Measurements from ENCODE around the gene WDR27. TPM values are rescaled to one million over a fixed set of nuclear protein-coding genes. Genes with fewer than 3 reads are reported as not detected.

The WDR27 gene
- total and polyA plus RNA-seq, 2 experiments from 2014 or later, result 27.7 to 29.7 TPM

DNA sequence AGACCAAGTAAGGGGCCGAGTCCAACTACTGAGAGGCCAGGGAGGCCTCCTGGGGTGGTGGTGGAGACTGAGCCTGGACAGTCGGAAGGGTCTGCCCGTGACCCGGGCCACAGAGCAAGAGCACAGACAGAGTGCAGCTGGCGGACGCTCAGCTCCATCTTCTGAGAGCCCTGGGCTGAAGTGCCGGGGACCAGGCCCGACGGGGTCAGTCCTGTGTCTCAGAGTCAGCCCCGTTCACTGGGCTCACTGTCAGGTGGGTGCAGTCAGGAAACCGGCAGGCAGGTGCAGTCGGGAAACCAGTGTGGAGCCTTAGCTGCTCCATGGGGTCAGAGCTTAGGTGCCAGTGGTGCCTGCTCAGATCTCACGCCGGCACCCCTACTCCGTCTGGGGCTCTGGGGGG lies 76.5 kb downstream of the WDR27 start:
- H3K4me3 ChIP-seq, result no peak overlapping the region
- no peaks in the 10 kb centered on the region for H3K27me3 ChIP-seq
- H3K4me1 ChIP-seq (ENCODE audit: insufficient read depth), result peaks cover 3% of the 10 kb centered on the region
- H3K9me2 ChIP-seq (replicated peaks; ENCODE audit: insufficient read depth), result no peaks in the 10 kb centered on the region
- 94% methylated on average over 14 of the region's 15 CpGs for WGBS (ENCODE audit: low lambda C conversion rate, missing lambda C conversion rate)
- H3K36me3 ChIP-seq (replicated peaks; ENCODE audit: insufficient read depth, low read depth), result no peaks in the 10 kb centered on the region
- no peaks in the 10 kb centered on the region for H4K20me1 ChIP-seq (ENCODE audit: insufficient read depth, poor library complexity, severe bottlenecking)
- TF ChIP-seq EZH2 (IDR thresholded peaks at IDR 0.05; ENCODE audit: borderline replicate concordance) (no peak), EZH2phosphoT487 (IDR thresholded peaks at IDR 0.05; ENCODE audit: low read depth, severe bottlenecking, unreplicated experiment) (no peak)
- TF ChIP-seq, protein P1, sequence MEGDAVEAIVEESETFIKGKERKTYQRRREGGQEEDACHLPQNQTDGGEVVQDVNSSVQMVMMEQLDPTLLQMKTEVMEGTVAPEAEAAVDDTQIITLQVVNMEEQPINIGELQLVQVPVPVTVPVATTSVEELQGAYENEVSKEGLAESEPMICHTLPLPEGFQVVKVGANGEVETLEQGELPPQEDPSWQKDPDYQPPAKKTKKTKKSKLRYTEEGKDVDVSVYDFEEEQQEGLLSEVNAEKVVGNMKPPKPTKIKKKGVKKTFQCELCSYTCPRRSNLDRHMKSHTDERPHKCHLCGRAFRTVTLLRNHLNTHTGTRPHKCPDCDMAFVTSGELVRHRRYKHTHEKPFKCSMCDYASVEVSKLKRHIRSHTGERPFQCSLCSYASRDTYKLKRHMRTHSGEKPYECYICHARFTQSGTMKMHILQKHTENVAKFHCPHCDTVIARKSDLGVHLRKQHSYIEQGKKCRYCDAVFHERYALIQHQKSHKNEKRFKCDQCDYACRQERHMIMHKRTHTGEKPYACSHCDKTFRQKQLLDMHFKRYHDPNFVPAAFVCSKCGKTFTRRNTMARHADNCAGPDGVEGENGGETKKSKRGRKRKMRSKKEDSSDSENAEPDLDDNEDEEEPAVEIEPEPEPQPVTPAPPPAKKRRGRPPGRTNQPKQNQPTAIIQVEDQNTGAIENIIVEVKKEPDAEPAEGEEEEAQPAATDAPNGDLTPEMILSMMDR (IDR thresholded peaks at IDR 0.05; ENCODE audit: poor library complexity), result no peak
- H2AFZ ChIP-seq, result no peak overlapping the region
- no peak overlapping the region for H3K27ac ChIP-seq
- DNase-seq (ENCODE audit: low spot score), result no peak
- H3K79me2 ChIP-seq, result no peaks in the 10 kb centered on the region
- H3K4me2 ChIP-seq, result no peak overlapping the region
- no peaks in the 10 kb centered on the region for H3K9me3 ChIP-seq (ENCODE audit: low read depth)

DNA sequence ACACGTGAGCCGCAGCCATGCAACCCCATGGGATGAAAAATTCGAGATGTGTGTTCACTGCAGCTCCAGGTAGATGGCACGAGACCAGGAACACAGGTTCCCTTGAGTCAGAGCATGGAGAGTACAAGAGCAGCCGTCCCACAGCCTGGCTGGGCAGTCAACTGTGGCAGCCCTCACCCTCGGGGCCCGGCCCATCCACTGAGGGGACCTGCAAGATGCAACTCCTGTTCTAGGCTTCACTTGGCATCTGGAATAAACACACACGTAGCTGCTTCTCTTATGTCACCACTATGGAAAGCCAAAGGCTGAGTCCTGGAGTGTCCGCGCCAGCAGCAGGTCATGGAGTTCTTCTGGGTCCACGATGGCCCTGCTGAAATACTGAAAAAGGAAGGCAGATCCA lies 77.0 kb downstream of the WDR27 start:
- TF ChIP-seq, protein P1 (IDR thresholded peaks at IDR 0.05; ENCODE audit: poor library complexity), result no peak
- TF ChIP-seq EZH2phosphoT487 (IDR thresholded peaks at IDR 0.05; ENCODE audit: low read depth, severe bottlenecking, unreplicated experiment), result no peak
- TF ChIP-seq EZH2 (IDR thresholded peaks at IDR 0.05; ENCODE audit: borderline replicate concordance), result no peak
- no peak for DNase-seq (ENCODE audit: low spot score)
- Histone ChIP-seq H3K4me1 (ENCODE audit: insufficient read depth) (peaks cover 3% of the 10 kb centered on the region), H3K79me2 (no peaks in the 10 kb centered on the region), H3K27me3 (no peaks in the 10 kb centered on the region), H4K20me1 (ENCODE audit: insufficient read depth, poor library complexity, severe bottlenecking) (no peaks in the 10 kb centered on the region), H3K27ac (no peak overlapping the region), H3K36me3 (replicated peaks; ENCODE audit: insufficient read depth, low read depth) (no peaks in the 10 kb centered on the region), H2AFZ (no peak overlapping the region), H3K9me3 (ENCODE audit: low read depth) (no peaks in the 10 kb centered on the region), H3K4me2 (no peak overlapping the region), H3K4me3 (no peak overlapping the region), H3K9me2 (replicated peaks; ENCODE audit: insufficient read depth) (no peaks in the 10 kb centered on the region)
- WGBS (ENCODE audit: low lambda C conversion rate, missing lambda C conversion rate), result 96% methylated on average over 11 of the region's 11 CpGs

DNA sequence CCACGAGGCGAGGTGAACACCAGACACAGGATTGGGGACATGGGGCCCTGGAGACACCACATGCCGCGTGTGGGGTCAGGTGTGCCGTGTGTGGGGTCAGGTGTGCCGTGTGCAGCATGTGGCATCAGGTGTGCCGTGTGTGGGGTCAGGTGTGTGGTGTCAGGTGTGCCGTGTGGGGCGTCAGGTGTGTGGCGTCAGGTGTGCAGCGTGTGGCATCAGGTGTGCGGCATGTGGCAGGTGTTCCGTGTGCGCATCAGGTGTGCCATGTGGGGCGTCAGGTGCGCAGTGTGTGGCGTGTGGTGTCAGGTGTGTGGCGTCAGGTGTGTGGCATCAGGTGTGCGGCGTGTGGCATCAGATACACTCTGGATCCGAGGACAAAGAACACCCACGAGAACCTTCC lies 77.9 kb downstream of the WDR27 start:
- no peak for DNase-seq (ENCODE audit: low spot score)
- Histone ChIP-seq H3K4me3 (no peak overlapping the region), H3K9me3 (ENCODE audit: low read depth) (no peaks in the 10 kb centered on the region), H2AFZ (no peak overlapping the region), H3K4me1 (ENCODE audit: insufficient read depth) (peaks cover 3% of the 10 kb centered on the region), H3K4me2 (no peak overlapping the region), H3K27ac (no peak overlapping the region), H3K79me2 (no peaks in the 10 kb centered on the region), H4K20me1 (ENCODE audit: insufficient read depth, poor library complexity, severe bottlenecking) (no peaks in the 10 kb centered on the region), H3K9me2 (replicated peaks; ENCODE audit: insufficient read depth) (no peaks in the 10 kb centered on the region), H3K27me3 (no peaks in the 10 kb centered on the region), H3K36me3 (replicated peaks; ENCODE audit: insufficient read depth, low read depth) (no peaks in the 10 kb centered on the region)
- 96% methylated on average over 22 of the region's 22 CpGs for WGBS (ENCODE audit: low lambda C conversion rate, missing lambda C conversion rate)
- no peak for TF ChIP-seq EZH2 (IDR thresholded peaks at IDR 0.05; ENCODE audit: borderline replicate concordance)
- no peak for TF ChIP-seq EZH2phosphoT487 (IDR thresholded peaks at IDR 0.05; ENCODE audit: low read depth, severe bottlenecking, unreplicated experiment)
- TF ChIP-seq, protein P1 (IDR thresholded peaks at IDR 0.05; ENCODE audit: poor library complexity), result no peak

DNA sequence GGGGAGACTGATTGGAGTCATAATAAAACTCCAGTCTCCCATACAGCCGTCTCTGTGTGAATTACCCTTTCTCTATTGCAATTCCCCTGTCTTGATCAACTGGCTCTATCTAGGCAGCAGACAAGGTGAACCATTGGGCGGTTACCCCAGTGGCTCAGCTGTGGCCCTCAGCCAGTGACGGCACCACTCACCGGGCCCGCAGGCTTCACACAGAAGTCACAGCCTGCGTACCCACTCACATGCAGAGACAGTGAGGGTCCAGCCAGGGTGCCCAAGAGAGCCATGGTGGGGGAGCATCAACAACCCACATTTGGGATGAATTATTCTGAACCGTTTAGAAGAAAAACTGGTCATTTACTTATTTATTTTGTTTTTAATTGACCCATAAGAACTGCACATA lies 78.5 kb downstream of the WDR27 start:
- Histone ChIP-seq H3K9me2 (replicated peaks; ENCODE audit: insufficient read depth) (no peaks in the 10 kb centered on the region), H3K79me2 (no peaks in the 10 kb centered on the region), H3K4me2 (no peak overlapping the region), H3K9me3 (ENCODE audit: low read depth) (no peaks in the 10 kb centered on the region), H3K27ac (no peak overlapping the region), H2AFZ (no peak overlapping the region), H3K36me3 (replicated peaks; ENCODE audit: insufficient read depth, low read depth) (no peaks in the 10 kb centered on the region), H3K27me3 (no peaks in the 10 kb centered on the region), H3K4me1 (ENCODE audit: insufficient read depth) (peaks cover 3% of the 10 kb centered on the region), H4K20me1 (ENCODE audit: insufficient read depth, poor library complexity, severe bottlenecking) (no peaks in the 10 kb centered on the region), H3K4me3 (no peak overlapping the region)
- WGBS (ENCODE audit: low lambda C conversion rate, missing lambda C conversion rate), result 88% methylated on average over 7 of the region's 7 CpGs
- TF ChIP-seq EZH2phosphoT487 (IDR thresholded peaks at IDR 0.05; ENCODE audit: low read depth, severe bottlenecking, unreplicated experiment) (no peak), EZH2 (IDR thresholded peaks at IDR 0.05; ENCODE audit: borderline replicate concordance) (no peak)
- TF ChIP-seq, protein P1 (IDR thresholded peaks at IDR 0.05; ENCODE audit: poor library complexity), result no peak
- no peak for DNase-seq (ENCODE audit: low spot score)
